GM21786 (cell line): ENCODE measurements around the gene DDHD1.

Experiments used
- ATAC-seq: cut with Tn5 transposase; IDR thresholded peaks from one replicate; pipeline ENCODE4 v1.9.1; 2021; ENCODE audit not compliant: unreplicated experiment

Gene DDHD1

GRCh38 chr14:53035336-53036210, 117.5 kb downstream of the DDHD1 start:
- no peak for ATAC-seq

GRCh38 chr14:53034688-53035230, 118.4 kb downstream of the DDHD1 start:
- no peak for ATAC-seq

GRCh38 chr14:53034036-53034435, 119.1 kb downstream of the DDHD1 start:
- no peak for ATAC-seq

DNA sequence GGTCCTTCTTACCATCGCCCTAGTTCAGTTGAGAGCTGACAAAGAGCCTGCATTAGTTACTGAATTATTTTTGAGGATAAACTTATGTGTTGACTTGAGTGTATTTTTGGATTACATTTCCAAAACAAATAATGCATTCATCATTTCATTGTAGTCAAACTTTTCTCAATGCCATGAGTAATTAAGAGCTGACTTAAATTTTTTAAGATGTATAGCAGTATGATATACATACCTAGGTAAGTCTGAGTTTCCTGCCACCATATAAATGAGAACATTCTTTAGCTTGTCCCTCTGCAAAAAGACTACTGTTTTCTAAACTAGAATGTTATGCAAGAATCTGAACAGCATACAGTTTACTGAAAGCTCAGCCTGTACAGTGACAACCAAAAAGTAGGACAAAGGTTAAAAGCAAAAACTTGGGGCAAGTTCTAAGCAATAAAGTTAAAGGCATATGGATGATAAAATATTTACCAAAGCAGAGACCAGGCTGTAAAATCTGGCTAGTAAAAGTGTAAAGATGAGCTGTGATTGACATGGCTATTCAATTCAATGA, 120.2 kb downstream of the DDHD1 start:
- ATAC-seq, result no peak

- no peak for ATAC-seq
Observed at GRCh38 chr14:53032161-53032803, 120.8 kb downstream of the DDHD1 start.

- no peak for ATAC-seq
Observed at GRCh38 chr14:53027562-53027961, 125.6 kb downstream of the DDHD1 start.

DNA sequence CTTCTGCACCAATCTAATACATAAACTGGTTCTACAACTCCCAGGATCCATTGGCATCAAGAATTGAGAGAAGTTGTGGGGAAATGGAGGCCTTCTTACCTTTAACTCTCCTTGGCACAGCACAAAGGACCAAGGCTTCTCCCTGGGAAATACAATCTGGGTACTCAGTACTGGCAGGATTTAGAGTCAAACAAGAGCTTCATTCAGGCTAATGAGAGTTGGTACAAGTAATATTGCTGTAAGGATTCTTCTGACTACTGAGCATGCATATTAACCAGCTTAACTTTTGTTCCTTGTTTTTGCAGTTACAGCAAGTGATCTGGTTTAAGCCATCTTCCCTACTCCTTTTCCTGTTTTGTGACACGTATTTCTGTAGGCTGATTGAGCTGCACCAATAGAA, 126.1 kb downstream of the DDHD1 start:
- ATAC-seq, result no peak

- no peak for ATAC-seq
Observed at GRCh38 chr14:53023325-53023724, 129.8 kb downstream of the DDHD1 start.

- no peak for ATAC-seq
Observed at GRCh38 chr14:53022593-53022992, 130.5 kb downstream of the DDHD1 start.

DNA sequence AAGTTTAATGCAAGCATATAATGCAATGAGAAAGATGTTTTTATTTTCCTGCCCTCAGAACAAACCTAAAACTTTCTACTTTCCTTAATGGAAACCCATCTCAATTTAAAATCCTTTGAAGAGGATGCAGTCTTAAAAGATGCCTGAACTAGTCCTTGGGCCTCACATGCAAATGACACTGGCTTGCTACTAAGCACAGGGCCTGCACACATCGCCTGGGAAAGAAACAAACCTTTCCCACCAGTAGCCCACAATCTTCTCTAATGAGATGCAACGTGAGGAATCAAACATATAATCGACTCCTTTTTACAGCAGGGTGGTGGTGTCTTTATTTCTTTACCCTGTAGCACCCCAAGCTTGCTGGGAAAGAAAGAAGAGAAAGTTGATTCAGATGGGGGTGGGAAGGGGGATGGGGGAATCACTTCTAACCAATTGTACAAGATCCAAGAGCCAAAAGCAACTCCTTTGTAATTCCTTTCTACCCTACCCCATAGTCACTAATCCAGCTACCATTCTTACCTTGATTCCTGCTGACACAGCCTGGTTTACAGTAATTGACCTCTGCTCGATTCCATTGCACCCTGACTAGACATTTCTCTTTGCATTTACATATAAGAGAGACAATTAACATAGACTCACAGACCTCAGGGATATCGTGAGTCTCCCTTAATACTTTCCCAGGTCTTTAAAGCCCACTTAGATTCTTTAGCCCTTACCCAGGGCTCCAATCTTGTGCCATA, 132.8 kb downstream of the DDHD1 start:
- ATAC-seq, result no peak

DNA sequence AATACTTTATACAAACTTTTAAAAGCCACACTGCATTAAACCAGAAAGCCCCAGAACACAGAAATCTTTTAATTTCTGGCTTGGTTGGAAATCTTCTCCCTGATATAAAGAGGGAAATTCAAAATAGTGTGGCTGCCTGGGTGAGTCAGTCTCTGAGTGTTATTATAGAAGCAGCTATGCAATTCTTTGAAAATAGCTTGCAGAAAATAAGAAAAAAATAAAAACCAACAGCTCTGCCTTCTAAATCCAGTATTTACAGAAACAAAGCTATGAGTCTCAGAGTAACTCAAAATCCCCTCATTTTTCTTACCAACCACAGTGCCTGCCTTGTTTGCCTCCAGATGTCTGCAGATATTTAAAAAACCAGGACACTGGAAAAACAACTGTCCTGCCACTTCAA, 133.7 kb downstream of the DDHD1 start:
- no peak for ATAC-seq

DNA sequence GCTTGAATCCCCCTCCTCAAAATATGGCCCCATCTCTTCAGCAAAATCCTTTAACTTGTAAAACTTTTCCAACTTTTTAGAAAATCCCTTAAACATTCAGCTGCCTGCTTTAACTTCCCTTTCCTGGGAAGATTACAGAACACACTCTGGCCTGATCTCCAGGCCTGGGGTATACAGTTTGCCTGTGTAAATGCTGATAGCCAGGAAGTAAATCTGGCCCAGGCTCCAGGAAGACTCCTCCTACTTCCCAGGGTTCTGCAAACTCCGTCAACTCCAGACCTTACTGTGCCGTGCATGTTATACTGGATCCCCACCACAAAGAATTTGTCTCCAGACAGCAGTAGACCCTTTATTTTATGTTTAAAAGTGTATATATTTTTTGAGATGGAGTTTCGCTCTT, 135.3 kb downstream of the DDHD1 start:
- no peak for ATAC-seq

GRCh38 chr14:53016919-53017318, 136.2 kb downstream of the DDHD1 start:
- ATAC-seq, result no peak

- ATAC-seq, result no peak
Observed at GRCh38 chr14:53016491-53016890, 136.6 kb downstream of the DDHD1 start.

DNA sequence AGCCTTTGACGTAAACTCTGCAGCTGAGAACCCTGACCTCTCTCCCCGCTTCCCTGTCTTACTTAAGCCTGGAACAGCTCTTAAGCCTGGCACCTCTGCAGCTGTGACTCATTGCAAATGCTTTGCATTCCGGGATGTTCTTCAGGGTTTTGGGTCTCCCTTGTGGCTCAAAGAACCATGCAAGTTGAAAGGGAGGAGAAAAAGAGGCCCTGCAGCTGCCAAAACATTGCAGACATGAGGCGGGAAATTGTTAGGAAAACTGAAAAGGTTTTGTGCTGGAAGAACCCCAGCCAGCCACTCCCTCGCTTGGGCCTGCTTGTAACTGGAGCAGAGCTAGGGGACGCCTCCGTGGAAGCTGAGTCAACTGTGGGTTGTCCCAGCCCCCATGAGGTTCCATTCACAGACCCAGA, 142.1 kb downstream of the DDHD1 start:
- no peak for ATAC-seq

GRCh38 chr14:53010193-53011040, 142.7 kb downstream of the DDHD1 start:
- no peak for ATAC-seq

- no peak for ATAC-seq
Observed at GRCh38 chr14:53006931-53007562, 146.1 kb downstream of the DDHD1 start.

DNA sequence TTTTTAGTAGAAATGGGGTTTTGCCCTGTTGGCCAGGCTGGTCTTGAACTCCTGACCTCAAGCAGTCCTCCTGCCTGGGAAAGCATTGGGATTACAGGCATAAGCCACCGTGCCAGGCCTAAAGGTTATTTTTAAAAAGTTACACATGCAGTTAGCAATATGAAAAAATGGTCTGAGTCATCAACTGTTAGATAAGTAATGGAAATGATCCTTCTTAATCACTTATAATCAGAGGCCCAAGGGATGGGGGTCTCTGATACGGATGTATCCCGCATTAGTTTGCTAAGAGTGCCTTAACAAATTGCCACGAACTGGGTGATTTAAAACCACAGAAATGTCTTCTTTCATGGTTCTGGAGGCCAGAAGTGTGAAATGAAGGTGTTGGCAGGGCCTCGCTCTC, 148.1 kb downstream of the DDHD1 start:
- no peak for ATAC-seq

DNA sequence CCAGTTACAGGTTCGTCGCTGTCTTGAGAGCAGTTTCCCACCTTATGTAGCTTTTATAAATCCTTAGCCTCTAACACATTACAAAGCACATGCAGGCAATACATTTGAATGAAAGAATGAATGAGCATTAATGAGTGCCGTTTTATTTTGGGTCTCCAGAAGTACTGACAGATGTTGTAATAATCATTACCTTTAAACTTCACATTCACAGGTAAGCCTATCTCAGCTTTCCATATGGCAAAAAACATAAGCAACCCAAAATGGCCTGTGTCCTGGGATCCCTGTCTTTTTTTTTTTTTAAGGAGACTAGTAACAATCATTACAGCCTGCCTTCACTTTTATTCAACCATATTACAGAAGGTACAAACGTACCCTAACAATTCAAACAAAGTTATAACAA, 149.3 kb downstream of the DDHD1 start:
- no peak for ATAC-seq

GRCh38 chr14:53002576-53002975, 150.5 kb downstream of the DDHD1 start:
- no peak for ATAC-seq
